ENCODE results near the gene SLC25A23. TPM values are rescaled to one million over a fixed set of nuclear protein-coding genes. Genes with fewer than 3 reads are reported as not detected.

SLC25A23 gene
- total and polyA plus RNA-seq, 12 donors: 53.4 to 126 (median 94.6) TPM

DNA sequence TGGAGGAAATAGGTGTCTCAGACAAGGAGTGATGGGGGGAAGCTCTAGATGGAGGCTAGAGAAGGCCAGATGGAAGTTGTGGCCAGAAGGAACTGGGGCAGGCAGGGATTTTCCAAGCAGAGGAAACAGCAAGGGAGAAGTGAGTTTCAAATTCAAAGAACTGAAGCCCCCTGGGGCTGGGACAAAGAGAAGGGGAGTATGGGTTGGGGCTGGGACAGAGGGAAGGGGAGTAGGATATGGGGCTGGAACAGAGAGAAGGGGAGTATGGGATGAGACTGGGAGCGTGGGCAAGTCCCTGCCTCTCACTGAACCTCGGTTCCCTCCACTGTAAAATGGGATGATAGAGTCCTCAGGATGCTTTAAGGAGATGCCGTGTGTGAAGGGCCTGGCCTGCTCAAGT, 64.8 kb downstream of the SLC25A23 start:
- Histone ChIP-seq H3K36me3 (peaks cover 0 to 21% (median under 1%) of the 10 kb centered on the region in 9 donors), H3K4me1 (peaks cover 0 to 19% (median 12%) of the 10 kb centered on the region in 9 donors), H3K9me3 (no peaks in the 10 kb centered on the region), H3K4me3 (no peak overlapping the region), H3K27ac (no peak overlapping the region), H3K27me3 (no peaks in the 10 kb centered on the region)
- WGBS, 2 donors: 85 to 88% methylated on average over 3 of the region's 3 CpGs
- intact Hi-C loops (cut with DNase I): no loop called here
- TF ChIP-seq, protein P1, sequence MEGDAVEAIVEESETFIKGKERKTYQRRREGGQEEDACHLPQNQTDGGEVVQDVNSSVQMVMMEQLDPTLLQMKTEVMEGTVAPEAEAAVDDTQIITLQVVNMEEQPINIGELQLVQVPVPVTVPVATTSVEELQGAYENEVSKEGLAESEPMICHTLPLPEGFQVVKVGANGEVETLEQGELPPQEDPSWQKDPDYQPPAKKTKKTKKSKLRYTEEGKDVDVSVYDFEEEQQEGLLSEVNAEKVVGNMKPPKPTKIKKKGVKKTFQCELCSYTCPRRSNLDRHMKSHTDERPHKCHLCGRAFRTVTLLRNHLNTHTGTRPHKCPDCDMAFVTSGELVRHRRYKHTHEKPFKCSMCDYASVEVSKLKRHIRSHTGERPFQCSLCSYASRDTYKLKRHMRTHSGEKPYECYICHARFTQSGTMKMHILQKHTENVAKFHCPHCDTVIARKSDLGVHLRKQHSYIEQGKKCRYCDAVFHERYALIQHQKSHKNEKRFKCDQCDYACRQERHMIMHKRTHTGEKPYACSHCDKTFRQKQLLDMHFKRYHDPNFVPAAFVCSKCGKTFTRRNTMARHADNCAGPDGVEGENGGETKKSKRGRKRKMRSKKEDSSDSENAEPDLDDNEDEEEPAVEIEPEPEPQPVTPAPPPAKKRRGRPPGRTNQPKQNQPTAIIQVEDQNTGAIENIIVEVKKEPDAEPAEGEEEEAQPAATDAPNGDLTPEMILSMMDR (IDR thresholded peaks at IDR 0.05): no peak
- ATAC-seq (no peak), DNase-seq (no peak)

DNA sequence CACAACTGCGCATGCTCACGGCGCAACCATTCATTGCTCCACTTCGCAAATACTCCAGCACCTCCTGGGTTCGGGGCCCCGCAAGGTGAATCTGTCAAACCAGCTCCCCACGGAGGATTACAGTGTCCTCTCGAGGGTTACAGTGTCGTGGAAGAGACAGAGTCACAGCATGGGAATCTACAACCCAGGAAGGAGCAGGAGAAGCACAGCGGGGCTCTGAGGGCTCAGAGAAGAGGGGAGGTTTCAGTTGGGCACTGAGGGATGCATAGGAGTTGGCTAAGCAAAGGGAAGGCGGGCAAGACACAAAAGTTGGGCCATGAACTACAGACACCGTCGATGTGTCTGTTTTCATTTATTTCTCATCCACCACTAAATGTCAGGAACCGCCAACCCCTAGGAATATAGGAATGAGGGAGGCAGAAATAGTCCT, 65.6 kb downstream of the SLC25A23 start:
- H3K4me1 ChIP-seq: peaks cover 0 to 19% (median 12%) of the 10 kb centered on the region in 9 donors
- no peaks in the 10 kb centered on the region for H3K27me3 ChIP-seq
- peak overlapping the region; percentile 82 to 98 (median 96) for H3K27ac ChIP-seq
- TF ChIP-seq, protein P1 (IDR thresholded peaks at IDR 0.05): no peak
- peaks cover 0 to 30% (median 7%) of the 10 kb centered on the region in 9 donors for H3K36me3 ChIP-seq
- 27% methylated on average over 14 of the region's 14 CpGs for WGBS, 2 donors
- intact Hi-C loops (cut with DNase I): loop anchor here in 3 of 10 donors (1.0 to 2.0 kb wide), 3 partner anchors 21 to 31 kb away; partner anchors contain the start of genes ALKBH7 (in 1 of the 3) and KHSRP (in 1 of the 3)
- H3K9me3 ChIP-seq: no peaks in the 10 kb centered on the region
- ATAC-seq (no peak), DNase-seq (no peak)
- peak overlapping the region; percentile 51 to 97 (median 79) for H3K4me3 ChIP-seq

DNA sequence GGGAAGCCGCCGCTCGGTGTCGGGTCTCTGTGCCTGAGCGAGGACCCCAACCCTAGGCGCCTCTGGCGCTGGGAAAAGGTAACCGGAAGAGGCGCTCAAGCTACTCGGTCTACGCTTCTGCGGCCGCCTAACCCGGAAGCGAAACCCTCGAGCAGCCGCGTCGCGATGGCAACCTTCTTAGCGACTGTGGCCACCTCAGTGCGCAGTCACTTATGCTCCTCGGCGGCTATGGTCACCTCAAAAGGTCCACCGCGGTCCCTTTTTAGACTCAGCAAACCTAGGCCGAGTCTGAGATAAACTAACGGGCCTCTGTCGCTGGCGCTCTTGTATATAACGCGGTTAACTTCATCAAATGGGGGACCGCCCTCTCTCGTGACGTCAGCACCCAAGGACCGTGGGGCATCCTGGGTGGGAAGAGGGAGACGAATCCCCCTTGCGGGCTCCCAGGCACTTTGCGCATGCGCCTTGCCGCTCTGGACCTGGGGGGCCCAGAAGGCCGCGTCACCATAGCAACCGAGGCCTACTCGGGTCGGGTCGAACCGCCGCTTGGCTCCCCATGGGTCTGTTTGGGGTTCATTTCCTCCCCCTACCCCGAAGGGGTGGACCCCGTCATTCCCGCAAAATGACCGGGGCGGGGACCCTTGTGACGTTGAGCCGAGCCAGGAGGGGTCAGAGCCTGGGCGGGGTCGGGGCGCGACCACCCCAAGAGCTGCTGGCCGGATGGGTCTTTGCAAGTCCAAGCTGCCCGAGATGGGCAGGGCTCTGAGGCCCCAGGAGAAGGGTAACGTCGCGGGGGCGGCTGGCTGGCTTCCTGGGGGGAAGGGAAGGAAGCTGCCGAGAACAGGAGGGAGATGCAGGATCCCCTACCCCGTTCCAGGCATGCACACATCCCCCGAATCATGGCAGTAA, 66.3 kb downstream of the SLC25A23 start, which contains the start of gene GTF2F1:
GTF2F1 (minus strand) TSS at position 91 of the 909 bp plus-strand sequence. CDS start 169 bp downstream, outside the sequence.
- H3K27ac ChIP-seq: peak within 1 kb of the TSS; percentile 82 to 98 (median 96)
- H3K9me3 ChIP-seq: no peaks in the 10 kb centered on the region

More for the DNA sequence above, 66.3 kb downstream of the SLC25A23 start, which contains the start of gene GTF2F1:
- intact Hi-C loops (cut with DNase I): loop anchor here in 3 of 10 donors (1.0 to 2.0 kb wide), 3 partner anchors 21 to 32 kb away; partner anchors contain the start of genes ALKBH7 (in 1 of the 3) and KHSRP (in 1 of the 3)
- peaks cover 0 to 36% (median 12%) of the 10 kb centered on the region in 9 donors for H3K36me3 ChIP-seq
- peak; percentile 96 for DNase-seq
- ATAC-seq: peak; percentile 93 to 97 (median 95)
- TF ChIP-seq, protein P1 (IDR thresholded peaks at IDR 0.05): peak in 5 of 9 donors; percentile 1 to 45 (median 30)
- peak within 1 kb of the TSS; percentile 51 to 97 (median 79) for H3K4me3 ChIP-seq
- no peaks in the 10 kb centered on the region for H3K27me3 ChIP-seq
- H3K4me1 ChIP-seq: peaks cover 0 to 19% (median 12%) of the 10 kb centered on the region in 9 donors
- 0% methylated on average over 69 of the region's 69 CpGs for WGBS, 2 donors

All from heart right ventricle (tissue), 16 donors.